Activated T-cell treated with anti-CD3 and anti-CD28 coated beads, Interleukin-2, amount 50 U/mL, for 48 hours (primary cell): Measurements from ENCODE around the gene DGKD.
"Not testable (repeated sequence)": the region's sequence is repeated elsewhere in the genome, so short reads cannot be mapped to it uniquely, and the experiment has no call there.

Experiments used
- DNase-seq, 2 experiments: peaks; one replicate each; pipeline ENCODE4 v3.0.0-alpha.2; 2020

DGKD gene

GRCh38 chr2:233387667-233388528, 33.6 kb downstream of the DGKD start:
- DNase-seq = no peak

DNA sequence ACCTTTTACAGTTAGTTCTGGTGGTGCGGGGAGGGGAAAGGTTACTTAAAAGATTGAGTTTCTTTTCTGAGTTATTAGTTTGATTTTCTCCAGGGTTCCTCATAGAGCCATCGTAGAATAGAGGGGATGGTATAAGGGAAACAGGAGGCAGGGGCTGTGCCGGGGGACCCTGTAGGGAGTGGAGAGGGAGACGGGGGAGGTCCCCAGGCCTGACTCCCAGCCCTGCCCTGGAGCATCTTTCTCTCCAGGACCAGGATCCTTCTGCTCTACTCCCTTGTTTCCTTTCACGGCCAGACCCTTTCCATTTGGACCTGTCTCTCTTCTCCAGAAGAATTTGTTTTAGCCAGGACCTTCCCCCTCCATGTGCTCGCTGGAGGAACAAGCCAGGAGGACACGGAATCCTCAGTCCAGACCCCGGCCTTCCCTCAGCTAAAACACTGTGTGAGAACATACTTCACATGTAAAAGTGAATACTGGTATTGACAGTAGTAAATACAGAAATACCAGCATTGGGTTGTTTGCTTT, 35.4 kb downstream of the DGKD start:
- no peak for DNase-seq

GRCh38 chr2:233395687-233396086, 41.4 kb downstream of the DGKD start:
- DNase-seq = no peak

- not testable (repeated sequence) for DNase-seq
These were observed 42.7 kb downstream of the DGKD start for GRCh38 chr2:233396726-233397665.

GRCh38 chr2:233399306-233400225, 45.3 kb downstream of the DGKD start:
- DNase-seq = peak; percentile 62 to 68

DNA sequence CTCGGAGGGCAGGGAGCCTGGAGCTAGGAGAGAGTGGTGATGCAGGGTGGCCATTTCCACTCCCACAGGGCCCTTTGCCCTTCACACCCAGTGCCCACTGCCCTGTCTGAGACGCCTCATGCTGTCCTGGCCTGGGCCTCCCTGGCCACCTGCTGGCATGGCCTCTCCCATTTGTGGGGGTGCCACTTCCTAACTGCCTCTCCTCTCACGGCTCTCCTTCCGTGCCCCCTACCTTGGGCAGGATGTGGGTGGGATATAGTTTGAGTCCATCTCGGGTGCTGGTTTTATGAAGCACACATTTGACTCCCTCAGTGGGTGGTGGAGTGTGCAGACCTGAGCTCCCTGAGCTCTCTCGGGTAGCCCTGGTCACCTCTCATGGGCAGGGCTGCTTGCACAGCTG, 46.0 kb downstream of the DGKD start:
- DNase-seq = peak in 1 of 2 experiments; percentile 29

DNA sequence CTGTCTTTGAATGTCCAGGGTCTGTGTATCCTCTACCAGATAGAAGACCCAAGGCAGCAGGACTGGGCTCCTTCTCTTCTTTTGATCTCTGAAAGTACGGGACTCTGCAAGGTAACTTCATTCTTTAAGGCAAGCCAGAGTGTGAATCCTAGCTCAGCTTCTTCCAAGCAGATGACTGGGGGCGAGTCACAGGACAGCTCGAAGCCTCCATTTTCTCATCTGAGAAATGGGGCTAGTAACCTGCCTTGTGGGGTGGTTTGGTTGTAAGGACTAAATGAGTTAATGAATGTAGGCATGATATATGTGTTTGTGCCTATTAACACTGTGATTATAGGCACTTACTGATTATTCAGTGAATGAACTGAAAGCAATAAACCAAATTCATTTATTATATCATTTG, 46.7 kb downstream of the DGKD start:
- DNase-seq = no peak

DNA sequence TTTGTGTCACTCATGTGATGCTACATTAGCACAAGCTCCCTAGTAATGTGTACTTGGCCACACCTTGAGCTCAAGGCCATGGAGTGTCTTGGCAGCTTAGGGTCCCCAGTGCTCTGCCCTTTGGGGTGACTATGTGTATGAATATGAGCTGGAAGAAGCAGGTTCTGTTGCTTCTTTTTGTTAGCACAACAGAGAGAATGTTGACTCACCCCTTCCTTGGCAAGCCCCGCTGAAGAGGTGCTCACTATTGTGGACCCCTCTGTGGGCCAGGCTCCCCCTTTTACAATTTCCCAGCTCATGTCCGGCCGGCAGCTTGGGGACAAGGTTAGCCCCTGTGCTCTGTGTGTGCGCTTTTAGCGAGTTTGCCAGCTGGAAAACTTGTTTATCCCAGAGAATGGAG, 48.1 kb downstream of the DGKD start:
- DNase-seq = peak in 1 of 2 experiments; percentile 20

GRCh38 chr2:233402789-233403188, 48.5 kb downstream of the DGKD start:
- peak in 1 of 2 experiments; percentile 11 for DNase-seq

DNA sequence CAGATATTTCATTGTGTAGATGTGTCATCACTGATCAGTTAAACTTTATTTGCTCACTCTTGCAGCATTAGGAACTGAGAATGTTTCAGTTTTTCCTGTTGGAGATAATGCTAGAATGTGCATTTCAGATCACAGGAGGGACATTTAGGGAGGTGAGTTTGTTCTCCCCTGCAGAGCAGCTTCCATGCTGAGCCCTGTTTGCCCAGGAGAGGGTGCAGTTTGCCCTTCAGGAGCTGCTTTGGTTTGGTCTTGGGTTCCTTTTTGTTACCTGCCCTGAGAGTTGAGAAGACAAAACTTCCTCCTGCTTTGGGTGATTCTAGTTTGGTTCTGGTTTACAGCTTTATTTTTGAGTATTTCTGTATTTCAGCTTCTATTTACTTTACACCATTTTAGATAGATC, 49.9 kb downstream of the DGKD start:
- DNase-seq = peak; percentile 65 to 73

DNA sequence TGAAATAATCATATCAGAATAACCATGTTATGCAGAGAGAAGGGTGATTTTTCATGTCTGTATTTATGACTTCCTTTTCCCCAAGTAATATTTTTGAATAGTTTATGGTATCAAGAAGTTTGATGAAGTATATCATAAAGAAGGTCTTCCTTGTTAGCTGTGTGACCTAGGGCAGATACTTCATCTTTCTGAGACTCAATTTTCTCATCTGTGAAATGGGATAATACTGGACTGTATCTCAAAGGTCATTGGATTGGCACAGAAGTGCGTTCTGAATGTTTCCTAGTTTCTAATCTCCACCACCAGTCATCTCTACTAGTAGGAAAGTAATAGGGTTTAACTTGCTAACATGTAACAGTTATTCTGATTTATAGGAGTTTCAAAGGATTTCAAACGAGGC, 52.6 kb downstream of the DGKD start:
- DNase-seq = no peak

DNA sequence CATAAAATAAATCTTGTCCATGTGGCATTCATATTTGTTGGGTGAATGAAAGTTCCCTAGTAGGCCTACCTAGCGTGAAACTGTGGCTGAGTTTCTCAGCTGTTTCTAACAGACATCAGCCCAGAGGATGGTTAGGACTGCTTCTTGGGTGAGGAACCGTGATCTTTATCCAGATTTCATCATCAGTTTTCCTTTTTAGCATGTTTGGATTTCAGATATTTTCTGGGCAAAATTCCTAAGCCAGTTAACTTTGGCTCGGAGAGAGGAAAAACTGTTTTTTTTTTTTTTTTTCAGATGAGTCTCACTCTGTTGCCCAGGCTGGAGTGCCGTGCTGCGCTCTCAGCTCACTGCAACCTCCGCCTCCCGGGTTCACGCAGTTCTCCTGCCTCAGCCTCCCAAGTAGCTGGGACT, 53.5 kb downstream of the DGKD start:
- DNase-seq = no peak

- no peak for DNase-seq
These were observed 54.3 kb downstream of the DGKD start for GRCh38 chr2:233408366-233409285.

GRCh38 chr2:233409286-233409991, 55.1 kb downstream of the DGKD start:
- DNase-seq = no peak

- DNase-seq = no peak
These were observed 56.0 kb downstream of the DGKD start for GRCh38 chr2:233410196-233410760.

- DNase-seq = no peak
These were observed 56.9 kb downstream of the DGKD start for GRCh38 chr2:233411162-233411561.

DNA sequence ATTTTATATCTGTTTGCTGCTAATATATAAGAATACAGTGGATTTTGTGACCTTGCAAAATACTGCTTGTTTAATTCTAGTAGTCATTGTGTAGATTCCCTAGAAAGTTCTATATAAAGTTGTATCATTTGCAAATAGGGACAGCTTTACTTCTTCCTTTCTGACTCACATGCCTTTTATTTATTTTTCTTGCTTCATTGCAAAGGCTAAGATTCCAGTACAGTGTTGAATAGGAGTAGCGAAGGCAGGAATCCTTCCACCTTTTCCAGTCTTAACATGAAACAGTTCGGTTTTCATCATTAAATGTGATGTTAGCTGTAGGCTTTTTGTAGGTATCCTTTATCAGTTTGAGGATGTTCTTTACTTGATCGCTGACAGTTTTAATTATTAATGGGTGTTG, 58.1 kb downstream of the DGKD start:
- DNase-seq = no peak

- DNase-seq = no peak
These were observed 58.8 kb downstream of the DGKD start for GRCh38 chr2:233413046-233413445.

GRCh38 chr2:233413559-233414272, 59.4 kb downstream of the DGKD start:
- DNase-seq = peak; percentile 59 to 73
